PFSK-1 (cell line): ENCODE results near the gene THBD.

Experiments
- FOXP2 ChIP-seq: optimal IDR thresholded peaks from 2 replicates; pipeline ENCODE3; 2011; ENCODE audit warnings: borderline replicate concordance, control low read depth, inconsistent platforms; ENCODE audit not compliant: insufficient read depth; ENCODE audit errors: extremely low read length, extremely low read depth
- POLR2AphosphoS5 ChIP-seq: IDR thresholded peaks from 2 replicates; pipeline ENCODE4 v1.6.1; 2012; ENCODE audit warnings: low read depth, mild to moderate bottlenecking, control low read depth, low read length, moderate library complexity
- SIN3A ChIP-seq: IDR thresholded peaks from 2 replicates; pipeline ENCODE4 v1.6.1; 2012; ENCODE audit warnings: mild to moderate bottlenecking, low read length, moderate library complexity, borderline replicate concordance; ENCODE audit not compliant: insufficient read depth
- TAF1 ChIP-seq: IDR thresholded peaks from 2 replicates; pipeline ENCODE4 v1.6.1; 2012; ENCODE audit warnings: low read length, control low read depth, borderline replicate concordance; ENCODE audit not compliant: insufficient read depth
- TF ChIP-seq, protein P1 (sequence below), 2 experiments: IDR thresholded peaks; 2 replicates each; pipeline versions ENCODE4 v1.6.1 to v1.8.0; 2011 to 2012; ENCODE audit warnings: low read depth in 2 of 2, low read length in 2 of 2, control low read depth in 1 of 2, inconsistent platforms in 1 of 2, mild to moderate bottlenecking in 1 of 2, moderate library complexity in 1 of 2; ENCODE audit not compliant: insufficient read depth in 1 of 2

The THBD gene

DNA sequence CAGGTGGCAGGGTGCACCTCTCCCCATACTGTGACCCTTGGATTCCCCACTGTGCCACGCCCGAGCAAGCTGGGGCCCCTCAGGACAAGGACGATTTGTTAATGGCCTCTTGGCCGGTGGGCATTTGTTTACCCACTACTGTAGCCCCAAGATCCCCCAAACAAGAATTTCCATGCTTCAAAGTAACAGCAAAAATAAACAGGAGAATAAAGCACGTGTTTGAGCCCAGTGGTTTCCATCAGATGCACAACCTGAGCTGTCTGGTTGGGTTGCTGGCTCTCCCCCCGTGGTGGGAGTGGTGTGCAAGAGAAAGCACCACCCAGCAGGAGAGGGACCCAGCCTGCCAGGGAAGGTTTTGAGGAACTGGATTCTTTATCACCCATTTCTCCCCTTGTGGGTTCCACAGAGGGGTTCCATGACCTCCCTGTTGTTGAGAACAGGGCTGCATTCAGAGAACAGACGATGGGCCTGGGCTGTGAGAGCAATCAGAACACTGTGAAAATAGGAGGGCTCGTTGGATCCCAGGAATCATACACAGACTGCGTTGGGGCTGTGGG is 31.9 kb upstream of the THBD start:
- no peak for TF ChIP-seq POLR2AphosphoS5
- no peak for TF ChIP-seq TAF1
- TF ChIP-seq, protein P1, sequence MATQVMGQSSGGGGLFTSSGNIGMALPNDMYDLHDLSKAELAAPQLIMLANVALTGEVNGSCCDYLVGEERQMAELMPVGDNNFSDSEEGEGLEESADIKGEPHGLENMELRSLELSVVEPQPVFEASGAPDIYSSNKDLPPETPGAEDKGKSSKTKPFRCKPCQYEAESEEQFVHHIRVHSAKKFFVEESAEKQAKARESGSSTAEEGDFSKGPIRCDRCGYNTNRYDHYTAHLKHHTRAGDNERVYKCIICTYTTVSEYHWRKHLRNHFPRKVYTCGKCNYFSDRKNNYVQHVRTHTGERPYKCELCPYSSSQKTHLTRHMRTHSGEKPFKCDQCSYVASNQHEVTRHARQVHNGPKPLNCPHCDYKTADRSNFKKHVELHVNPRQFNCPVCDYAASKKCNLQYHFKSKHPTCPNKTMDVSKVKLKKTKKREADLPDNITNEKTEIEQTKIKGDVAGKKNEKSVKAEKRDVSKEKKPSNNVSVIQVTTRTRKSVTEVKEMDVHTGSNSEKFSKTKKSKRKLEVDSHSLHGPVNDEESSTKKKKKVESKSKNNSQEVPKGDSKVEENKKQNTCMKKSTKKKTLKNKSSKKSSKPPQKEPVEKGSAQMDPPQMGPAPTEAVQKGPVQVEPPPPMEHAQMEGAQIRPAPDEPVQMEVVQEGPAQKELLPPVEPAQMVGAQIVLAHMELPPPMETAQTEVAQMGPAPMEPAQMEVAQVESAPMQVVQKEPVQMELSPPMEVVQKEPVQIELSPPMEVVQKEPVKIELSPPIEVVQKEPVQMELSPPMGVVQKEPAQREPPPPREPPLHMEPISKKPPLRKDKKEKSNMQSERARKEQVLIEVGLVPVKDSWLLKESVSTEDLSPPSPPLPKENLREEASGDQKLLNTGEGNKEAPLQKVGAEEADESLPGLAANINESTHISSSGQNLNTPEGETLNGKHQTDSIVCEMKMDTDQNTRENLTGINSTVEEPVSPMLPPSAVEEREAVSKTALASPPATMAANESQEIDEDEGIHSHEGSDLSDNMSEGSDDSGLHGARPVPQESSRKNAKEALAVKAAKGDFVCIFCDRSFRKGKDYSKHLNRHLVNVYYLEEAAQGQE (IDR thresholded peaks at IDR 0.05; ENCODE audit: insufficient read depth in 1 of 2, low read depth in 2 of 2, low read length in 2 of 2) = no peak
- TF ChIP-seq FOXP2 = no peak

DNA sequence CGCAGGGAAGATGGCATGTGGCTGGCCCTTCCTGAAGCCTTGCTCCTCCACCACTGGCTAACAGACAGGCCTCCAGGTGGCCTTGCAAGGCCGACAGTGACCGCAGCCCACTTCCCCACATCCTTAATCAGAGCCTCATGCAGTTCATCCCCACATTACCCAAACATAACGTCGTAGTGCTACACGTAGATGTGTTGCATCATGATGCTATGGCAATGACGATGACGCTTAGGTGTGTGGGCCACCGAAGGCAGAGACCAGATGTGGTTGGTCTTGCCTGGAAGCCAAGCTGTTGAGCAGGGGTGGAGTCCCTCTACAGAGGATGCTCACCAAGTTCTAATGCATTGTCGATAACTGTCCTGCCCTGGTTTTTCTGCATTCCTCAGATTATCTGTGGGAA is 31.0 kb upstream of the THBD start:
- TF ChIP-seq TAF1 (no peak), SIN3A (no peak)

DNA sequence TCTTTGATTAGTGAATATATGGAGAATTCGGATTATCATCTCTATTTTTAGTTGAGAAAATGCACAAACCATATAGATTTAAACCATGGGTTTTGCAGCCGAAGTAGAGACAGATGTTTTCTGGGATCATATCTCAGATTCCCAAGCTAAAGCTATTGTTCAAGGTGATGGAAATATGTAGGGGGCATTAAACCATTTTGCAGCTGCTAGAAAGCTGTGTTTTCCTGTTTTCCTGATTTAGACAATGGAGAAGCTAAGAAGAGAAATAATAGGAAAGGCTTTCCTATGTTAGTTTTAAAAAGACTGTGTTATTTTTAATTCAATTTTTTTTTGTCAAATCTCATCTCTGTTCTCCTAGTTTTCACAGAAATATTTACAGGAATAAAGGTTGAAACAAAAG is 30.5 kb upstream of the THBD start:
- TF ChIP-seq SIN3A = no peak
- no peak for TF ChIP-seq TAF1
- no peak for TF ChIP-seq POLR2AphosphoS5
- TF ChIP-seq, protein P1 (IDR thresholded peaks at IDR 0.05; ENCODE audit: insufficient read depth in 1 of 2, low read depth in 2 of 2, low read length in 2 of 2) = no peak
- TF ChIP-seq FOXP2 = no peak

DNA sequence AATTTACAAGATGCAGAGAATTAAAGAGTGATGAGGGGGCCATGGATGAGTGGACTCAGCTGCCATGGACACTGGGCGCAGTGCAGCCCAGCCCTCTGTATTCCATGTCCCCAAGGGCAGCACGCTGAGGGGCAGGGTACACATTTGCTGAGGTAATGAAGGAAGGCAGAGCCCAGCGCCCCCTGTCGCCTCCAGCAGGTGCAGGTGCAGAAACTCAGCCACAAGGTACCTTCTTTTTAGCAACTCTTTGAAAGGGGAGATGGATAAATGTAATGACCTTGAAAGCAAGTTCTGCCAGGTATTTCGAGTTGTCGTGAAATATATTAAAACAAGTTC is 29.5 kb upstream of the THBD start:
- TF ChIP-seq FOXP2 = no peak
- TF ChIP-seq POLR2AphosphoS5 = no peak
- TF ChIP-seq, protein P1 (IDR thresholded peaks at IDR 0.05; ENCODE audit: insufficient read depth in 1 of 2, low read depth in 2 of 2, low read length in 2 of 2) = no peak
- TF ChIP-seq SIN3A = no peak
- no peak for TF ChIP-seq TAF1

DNA sequence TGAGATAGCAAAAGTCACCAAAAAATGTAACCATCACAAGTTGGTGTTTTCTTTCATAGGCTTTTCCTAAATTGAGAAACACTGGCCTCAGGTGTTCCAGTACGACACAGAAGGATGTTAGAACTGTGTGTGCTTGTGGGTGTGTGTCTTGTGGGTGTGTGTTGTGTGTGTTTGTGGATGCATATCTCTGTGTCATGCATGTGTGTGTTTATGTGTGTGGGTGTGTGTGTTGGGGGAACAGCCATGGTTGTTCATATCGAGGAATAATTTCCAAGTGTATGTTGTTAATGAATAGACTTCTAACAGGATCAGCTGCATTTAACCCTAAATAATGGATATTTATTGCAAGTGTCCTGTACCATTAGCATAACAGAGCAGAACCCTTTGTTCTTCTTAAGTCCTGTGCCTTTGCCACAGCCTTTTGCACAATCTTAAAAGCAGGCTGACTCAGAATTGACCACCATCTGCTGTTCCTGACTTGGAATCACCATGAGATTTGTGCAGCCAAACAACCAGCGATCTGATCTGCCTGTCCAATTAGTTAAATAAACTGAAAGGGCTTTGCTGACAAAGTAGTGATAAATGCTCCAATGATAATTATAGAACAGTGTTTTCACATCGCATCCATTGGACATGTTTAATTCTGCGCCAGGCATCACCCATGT is 29.0 kb upstream of the THBD start:
- no peak for TF ChIP-seq FOXP2
- TF ChIP-seq, protein P1 (IDR thresholded peaks at IDR 0.05; ENCODE audit: insufficient read depth in 1 of 2, low read depth in 2 of 2, low read length in 2 of 2) = no peak
- TF ChIP-seq SIN3A = no peak
- TF ChIP-seq TAF1 = no peak
- TF ChIP-seq POLR2AphosphoS5 = no peak
